K562 (cell line): ENCODE results near the gene DIAPH3. TPM values are rescaled to one million over a fixed set of nuclear protein-coding genes. Genes with fewer than 3 reads are reported as not detected.

Experiments
- ATAC-seq: fragments of 200-7000 bp; cut with Tn5 transposase; 3 replicates; pipeline ENCODE4 v1.9.1; 2020; ENCODE audit warnings: moderate library complexity
- BruUV-seq: library from RNA; stranded (reverse); fragments of 400-500 nt; replicated peaks from 2 replicates; lab custom pipeline; 2021; lab: Mats Ljungman, UMichigan
- CTCF ChIA-PET: fragments of 300-600 bp; formaldehyde crosslinking; extraction: SDS; loops from one replicate; lab custom pipeline; 2021; ENCODE audit warnings: low intra/inter-chr PET ratio; lab: Yijun Ruan, JAX
- POLR2A ChIA-PET: fragments of 300-600, 350-650 bp; sonication (Branson Sonifier 250); formaldehyde crosslinking; extraction: SDS; loops from one replicate; lab custom pipeline; 2021; ENCODE audit warnings: antibody characterized with exemption, inconsistent platforms; lab: Yijun Ruan, JAX
- DNase-seq, 4 experiments: peaks; one replicate each; pipeline versions ENCODE4 v3.0.0 to v3.0.0-alpha.2; 2011 to 2018; ENCODE audit warnings: low spot score in 3 of 4, mixed read lengths in 3 of 4; ENCODE audit errors: extremely low read depth in 1 of 4
- FAIRE-seq: peaks from 2 replicates; lab custom pipeline; 2011; peaks lifted over from hg19 to GRCh38; lab: Jason Lieb, UNC
- H2AFZ ChIP-seq: 2 replicates; pipeline ENCODE4 v1.6.0; 2011; ENCODE audit warnings: low read depth, low read length, control low read depth, inconsistent platforms
- H3K27ac ChIP-seq: fragments of 200-600 bp; 3 replicates; pipeline ENCODE4 v1.8.0; 2011; ENCODE audit warnings: low read depth, mild to moderate bottlenecking, control low read depth, inconsistent platforms, low read length, moderate library complexity, mixed read lengths; ENCODE audit errors: extremely low read depth
- H3K27me3 ChIP-seq, 2 experiments: fragments of 300-600 bp in 1 of 2; 2 replicates in 1 of 2; 3 replicates in 1 of 2; pipeline versions ENCODE4 v1.6.0 to v1.8.0; 2011; ENCODE audit warnings: inconsistent platforms in 2 of 2, low read length in 2 of 2, mild to moderate bottlenecking in 1 of 2, mixed read lengths in 1 of 2, moderate library complexity in 1 of 2; ENCODE audit not compliant: control insufficient read depth in 2 of 2, insufficient read depth in 2 of 2
- H3K36me3 ChIP-seq: fragments of 300-600 bp; 3 replicates; pipeline ENCODE4 v1.8.0; 2011; ENCODE audit warnings: mild to moderate bottlenecking, low read length, inconsistent platforms; ENCODE audit not compliant: control insufficient read depth, insufficient read depth
- H3K4me1 ChIP-seq, 2 experiments: fragments of 200-600 bp in 1 of 2; replicated peaks in 1 of 2; 2 replicates in 1 of 2; 3 replicates in 1 of 2; pipeline versions ENCODE4 v1.5.1 to v1.8.0; 2011; ENCODE audit warnings: inconsistent platforms in 2 of 2, low read length in 2 of 2, mild to moderate bottlenecking in 1 of 2, mixed read lengths in 1 of 2, moderate library complexity in 1 of 2; ENCODE audit not compliant: control insufficient read depth in 2 of 2, insufficient read depth in 2 of 2
- H3K4me2 ChIP-seq: 2 replicates; pipeline ENCODE4 v1.6.1; 2011; ENCODE audit warnings: low read length, control low read depth, inconsistent platforms, mixed read lengths; ENCODE audit not compliant: insufficient read depth
- H3K4me3 ChIP-seq: fragments of 200-600 bp; sonication (generic), shearing (Covaris generic); 2 replicates; pipeline ENCODE4 v1.5.1; 2016; ENCODE audit warnings: control low read depth, inconsistent platforms
- H3K79me2 ChIP-seq: fragments of 200-600 bp; 3 replicates; pipeline ENCODE4 v1.8.0; 2011; ENCODE audit warnings: low read length, inconsistent platforms; ENCODE audit not compliant: control insufficient read depth, insufficient read depth
- H3K9ac ChIP-seq, 2 experiments: 2 replicates each; pipeline versions ENCODE4 v1.6.0 to v1.6.1; 2011; ENCODE audit warnings: low read depth in 2 of 2, low read length in 2 of 2, control low read depth in 1 of 2, inconsistent platforms in 1 of 2, mild to moderate bottlenecking in 1 of 2, mixed read lengths in 1 of 2; ENCODE audit not compliant: insufficient read depth in 1 of 2
- H3K9me1 ChIP-seq: one replicate; pipeline ENCODE4 v1.6.0; 2011; ENCODE audit warnings: inconsistent platforms, mild to moderate bottlenecking, low read length, moderate library complexity; ENCODE audit not compliant: control insufficient read depth, insufficient read depth
- H3K9me3 ChIP-seq: replicated peaks from 2 replicates; pipeline ENCODE4 v1.5.1; 2011; ENCODE audit warnings: low read depth, low read length, inconsistent platforms; ENCODE audit not compliant: control insufficient read depth, insufficient read depth
- H4K20me1 ChIP-seq: replicated peaks from 2 replicates; pipeline ENCODE4 v1.6.1; 2011; ENCODE audit warnings: low read length, inconsistent platforms, mixed read lengths; ENCODE audit not compliant: control insufficient read depth, insufficient read depth
- DACH1 ChIP-seq: fragments of 450-650 bp; IDR thresholded peaks from 2 replicates; pipeline ENCODE4 v1.6.1; 2018; ENCODE audit not compliant: partially characterized antibody
- ELF2 ChIP-seq: fragments of 250-450 bp; sonication (Bioruptor Pico); IDR thresholded peaks from 2 replicates; pipeline ENCODE4 v1.5.0; 2021; ENCODE audit warnings: mild to moderate bottlenecking
- YBX1 ChIP-seq: fragments of 450-650 bp; IDR thresholded peaks from 2 replicates; pipeline ENCODE4 v1.7.1; 2016; ENCODE audit warnings: mild to moderate bottlenecking
- WGBS: fragments of 100-300 bp; shearing (Covaris generic); methylation state at CpG from one replicate; pipeline ENCODE4 v1.1.6; 2016; ENCODE audit warnings: low coverage, mixed read lengths; ENCODE audit not compliant: insufficient coverage; ENCODE audit errors: missing lambda C conversion rate; 5-methylcytosine and 5-hydroxymethylcytosine counted together
- in situ Hi-C: fragments of 300-500 bp; cut with MboI; formaldehyde crosslinking; loops from 4 replicates; pipeline ENCODE4 v1.15.0; 2018; ENCODE audit warnings: inconsistent platforms, mixed read lengths
- intact Hi-C: fragments of 100-400 bp; cut with micrococcal nuclease; formaldehyde crosslinking; loops from 2 replicates; pipeline ENCODE4 v1.14.2; 2022
- polyA plus RNA-seq, 8 experiments: library from polyadenylated mRNA; depleted of rRNA in 4 of 8; stranded (reverse) in 5 of 8; unstranded in 3 of 8; fragments of >200 nt; fragmentation: Nextera tagmentation in 2 of 8; fragmentation: Illumina TruSeq in 1 of 8; extraction: Ambion mirVana in 2 of 8; extraction: Trizol in 1 of 8; gene quantifications; 2 replicates each; pipeline versions ENCODE4 v1.2.1 to v1.2.3, GENCODE V29; 2011 to 2014; ENCODE audit warnings: inconsistent platforms in 1 of 8, missing spikeins in 1 of 8
- total RNA-seq, 7 experiments: library from RNA; depleted of rRNA in 6 of 7; stranded (reverse); fragments of >200 nt in 6 of 7; fragmentation: Illumina TruSeq in 2 of 7; extraction: Trizol in 2 of 7; gene quantifications; 2 replicates each; pipeline versions ENCODE4 v1.2.1 to v1.2.3, GENCODE V29; 2011 to 2021; ENCODE audit warnings: low replicate concordance in 1 of 7
- TF ChIP-seq, protein P1 (sequence below): sonication (generic); formaldehyde crosslinking; IDR thresholded peaks from 2 replicates; pipeline ENCODE4 v1.8.0; 2023; ENCODE audit warnings: missing genetic modification reagents, mild to moderate bottlenecking, borderline replicate concordance

The DIAPH3 gene
- total and polyA plus RNA-seq, 9 of the 15 experiments (the other 6 are each of a cell fraction or from before 2014, with no cell fraction given) = 9.0 to 18.7 (median 14.7) TPM

- CTCF ChIA-PET = no interaction called here
- no TSS peak for BruUV-seq
- no peaks in the 10 kb centered on the region for H3K27me3 ChIP-seq
- H3K36me3 ChIP-seq = no peaks in the 10 kb centered on the region
- H3K27ac ChIP-seq = no peak overlapping the region
- TF ChIP-seq, protein P1, sequence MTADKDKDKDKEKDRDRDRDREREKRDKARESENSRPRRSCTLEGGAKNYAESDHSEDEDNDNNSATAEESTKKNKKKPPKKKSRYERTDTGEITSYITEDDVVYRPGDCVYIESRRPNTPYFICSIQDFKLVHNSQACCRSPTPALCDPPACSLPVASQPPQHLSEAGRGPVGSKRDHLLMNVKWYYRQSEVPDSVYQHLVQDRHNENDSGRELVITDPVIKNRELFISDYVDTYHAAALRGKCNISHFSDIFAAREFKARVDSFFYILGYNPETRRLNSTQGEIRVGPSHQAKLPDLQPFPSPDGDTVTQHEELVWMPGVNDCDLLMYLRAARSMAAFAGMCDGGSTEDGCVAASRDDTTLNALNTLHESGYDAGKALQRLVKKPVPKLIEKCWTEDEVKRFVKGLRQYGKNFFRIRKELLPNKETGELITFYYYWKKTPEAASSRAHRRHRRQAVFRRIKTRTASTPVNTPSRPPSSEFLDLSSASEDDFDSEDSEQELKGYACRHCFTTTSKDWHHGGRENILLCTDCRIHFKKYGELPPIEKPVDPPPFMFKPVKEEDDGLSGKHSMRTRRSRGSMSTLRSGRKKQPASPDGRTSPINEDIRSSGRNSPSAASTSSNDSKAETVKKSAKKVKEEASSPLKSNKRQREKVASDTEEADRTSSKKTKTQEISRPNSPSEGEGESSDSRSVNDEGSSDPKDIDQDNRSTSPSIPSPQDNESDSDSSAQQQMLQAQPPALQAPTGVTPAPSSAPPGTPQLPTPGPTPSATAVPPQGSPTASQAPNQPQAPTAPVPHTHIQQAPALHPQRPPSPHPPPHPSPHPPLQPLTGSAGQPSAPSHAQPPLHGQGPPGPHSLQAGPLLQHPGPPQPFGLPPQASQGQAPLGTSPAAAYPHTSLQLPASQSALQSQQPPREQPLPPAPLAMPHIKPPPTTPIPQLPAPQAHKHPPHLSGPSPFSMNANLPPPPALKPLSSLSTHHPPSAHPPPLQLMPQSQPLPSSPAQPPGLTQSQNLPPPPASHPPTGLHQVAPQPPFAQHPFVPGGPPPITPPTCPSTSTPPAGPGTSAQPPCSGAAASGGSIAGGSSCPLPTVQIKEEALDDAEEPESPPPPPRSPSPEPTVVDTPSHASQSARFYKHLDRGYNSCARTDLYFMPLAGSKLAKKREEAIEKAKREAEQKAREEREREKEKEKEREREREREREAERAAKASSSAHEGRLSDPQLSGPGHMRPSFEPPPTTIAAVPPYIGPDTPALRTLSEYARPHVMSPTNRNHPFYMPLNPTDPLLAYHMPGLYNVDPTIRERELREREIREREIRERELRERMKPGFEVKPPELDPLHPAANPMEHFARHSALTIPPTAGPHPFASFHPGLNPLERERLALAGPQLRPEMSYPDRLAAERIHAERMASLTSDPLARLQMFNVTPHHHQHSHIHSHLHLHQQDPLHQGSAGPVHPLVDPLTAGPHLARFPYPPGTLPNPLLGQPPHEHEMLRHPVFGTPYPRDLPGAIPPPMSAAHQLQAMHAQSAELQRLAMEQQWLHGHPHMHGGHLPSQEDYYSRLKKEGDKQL = no peak
- TF ChIP-seq ELF2 (CRISPR knock-in tag) = no peak
- TF ChIP-seq DACH1 = no peak
- no peak for TF ChIP-seq YBX1
- WGBS = 38% methylated on average over 3 of the region's 3 CpGs
- H3K9me3 ChIP-seq = no peaks in the 10 kb centered on the region
- no peak overlapping the region for H3K9ac ChIP-seq
- no peak overlapping the region for H2AFZ ChIP-seq
- no peak overlapping the region for H3K4me2 ChIP-seq
- no peaks in the 10 kb centered on the region for H3K4me1 ChIP-seq
- in situ Hi-C loops = no loop called here
- H3K9me1 ChIP-seq = no peaks in the 10 kb centered on the region
- FAIRE-seq (no peak), DNase-seq (no peak), ATAC-seq (no peak)
- H3K4me3 ChIP-seq = no peak overlapping the region
- no peaks in the 10 kb centered on the region for H3K79me2 ChIP-seq
- intact Hi-C loops = no loop called here
- POLR2A ChIA-PET = no interaction called here
- H4K20me1 ChIP-seq = no peaks in the 10 kb centered on the region
These were observed 433.7 kb downstream of the DIAPH3 start for GRCh38 chr13:59730026-59730425.
